Right lobe of liver (tissue), 4 donors: ENCODE data around the gene EVL.

ENCODE experiments used
- CTCF ChIP-seq, 4 donors: fragments of 200-600 bp in 3 of 4; fragments of 450-650 bp in 1 of 4; IDR thresholded peaks; one replicate each; pipeline versions ENCODE4 v1.5.1 to v1.8.0; 2016 to 2022; ENCODE audit warnings: antibody characterized with exemption in 4 of 4, mild to moderate bottlenecking in 2 of 4
- POLR2A ChIP-seq: fragments of 450-650 bp; IDR thresholded peaks from one replicate; pipeline ENCODE4 v1.6.1; 2017; ENCODE audit warnings: antibody characterized with exemption, mild to moderate bottlenecking
- donor health status: DM: no; HTN: no; CAD: no.
- donor health status: DM: no; HTN: no; CAD: no.
- donor health status: DM: no; HTN: yes; CAD: no.

- TF ChIP-seq CTCF (IDR thresholded peaks at IDR 0.05): no peak
- TF ChIP-seq POLR2A: no peak
Observed at GRCh38 chr14:100042286-100042685, 22.9 kb upstream of the EVL start.
